OCI-M2 (cell line): ENCODE results near the gene PDK2.

Source experiments
- DNase-seq: peaks from one replicate; lab custom pipeline; 2025; ENCODE audit not compliant: unreplicated experiment; lab: John Stamatoyannopoulos, UW

The PDK2 gene

GRCh38 chr17:50148226-50149090 lies 53.3 kb downstream of the PDK2 start:
- no peak for DNase-seq

GRCh38 chr17:50149091-50149416 lies 53.9 kb downstream of the PDK2 start:
- DNase-seq = no peak

- DNase-seq = no peak
These were observed 54.5 kb downstream of the PDK2 start for GRCh38 chr17:50149417-50150353.

- no peak for DNase-seq
These were observed 55.3 kb downstream of the PDK2 start, which contains the start of gene PPP1R9B for GRCh38 chr17:50150354-50151040. TSS of gene PPP1R9B (minus strand) at chr17:50150677. CDS start at chr17:50150513, 164 bp downstream.

GRCh38 chr17:50151041-50151936 lies 56.1 kb downstream of the PDK2 start:
- no peak for DNase-seq

GRCh38 chr17:50151937-50152547 lies 56.9 kb downstream of the PDK2 start:
- DNase-seq = no peak

GRCh38 chr17:50152736-50153135 lies 57.6 kb downstream of the PDK2 start:
- DNase-seq = no peak

- no peak for DNase-seq
These were observed 58.8 kb downstream of the PDK2 start for GRCh38 chr17:50153650-50154575.

- DNase-seq = no peak
These were observed 59.5 kb downstream of the PDK2 start for GRCh38 chr17:50154604-50155003.

GRCh38 chr17:50155115-50155819 lies 60.1 kb downstream of the PDK2 start:
- no peak for DNase-seq

GRCh38 chr17:50157891-50158290 lies 62.7 kb downstream of the PDK2 start:
- no peak for DNase-seq

- DNase-seq = peak; percentile 47
These were observed 66.1 kb downstream of the PDK2 start for GRCh38 chr17:50161023-50161910.
